Measurements from ENCODE around the gene PLEKHA7. TPM values are rescaled to one million over a fixed set of nuclear protein-coding genes. Genes with fewer than 3 reads are reported as not detected.

PLEKHA7 gene
- total and polyA plus RNA-seq, 2 of the 4 experiments (the other 2 are of a cell fraction), result 0.12 TPM; not detected in 1

- Histone ChIP-seq H3K4me2 (ENCODE audit: low read depth, low read length) (no peak overlapping the region), H3K79me1 (ENCODE audit: low read depth in 1 of 2, low read length in 2 of 2) (no peaks in the 10 kb centered on the region), H2AK9ac (replicated peaks; ENCODE audit: low read depth, low read length, poor library complexity) (no peak overlapping the region), H2BK15ac (ENCODE audit: low read depth, low read length) (no peak overlapping the region), H3K14ac (replicated peaks; ENCODE audit: low read depth, low read length) (no peak overlapping the region), H3K27ac (ENCODE audit: insufficient read depth, low read length) (no peak overlapping the region), H3K18ac (ENCODE audit: low read depth, low read length) (no peak overlapping the region), H2AK5ac (ENCODE audit: low read depth, low read length) (no peak overlapping the region), H3K36me3 (ENCODE audit: control insufficient read depth, insufficient read depth, low read length) (no peaks in the 10 kb centered on the region), H2BK5ac (ENCODE audit: low read depth, low read length, poor library complexity, severe bottlenecking) (no peak overlapping the region), H2AFZ (replicated peaks; ENCODE audit: low read length, poor library complexity) (no peak overlapping the region), H3K4me3 (ENCODE audit: insufficient read depth, low read depth, low read length) (no peak overlapping the region), H4K8ac (ENCODE audit: low read depth in 2 of 2, low read length in 2 of 2) (no peak overlapping the region), H3K4ac (ENCODE audit: low read depth, low read length) (no peak overlapping the region), H3K9ac (ENCODE audit: low read depth, low read length) (no peak overlapping the region), H4K5ac (ENCODE audit: low read depth, low read length) (no peak overlapping the region), H2BK20ac (ENCODE audit: low read depth, low read length) (no peak overlapping the region), H3K9me3 (ENCODE audit: control insufficient read depth, insufficient read depth, low read length) (no peaks in the 10 kb centered on the region), H4K91ac (ENCODE audit: insufficient read depth, low read depth, low read length) (no peak overlapping the region), H4K20me1 (ENCODE audit: insufficient read depth, low read length) (no peaks in the 10 kb centered on the region), H3K4me1 (ENCODE audit: control insufficient read depth, insufficient read depth, low read length) (no peaks in the 10 kb centered on the region), H2BK120ac (ENCODE audit: low read depth, low read length) (no peak overlapping the region), H3K9me1 (ENCODE audit: insufficient read depth, low read length) (no peaks in the 10 kb centered on the region), H3K56ac (ENCODE audit: extremely low read depth, insufficient read depth, low read length) (no peak overlapping the region), H3K23ac (ENCODE audit: low read depth, low read length) (no peak overlapping the region), H3K27me3 (ENCODE audit: control insufficient read depth, insufficient read depth, low read length) (peaks cover 2% of the 10 kb centered on the region; the same call in 1 of the 2 replicates)
- TF ChIP-seq MAZ (IDR thresholded peaks at IDR 0.05; ENCODE audit: borderline replicate concordance, low read depth, low read length) (no peak), BHLHE40 (IDR thresholded peaks at IDR 0.05; ENCODE audit: low read depth, low read length) (no peak), RCOR1 (IDR thresholded peaks at IDR 0.05; ENCODE audit: insufficient replicate concordance, low read length) (no peak), FOS (IDR thresholded peaks at IDR 0.05; ENCODE audit: low read depth, low read length) (no peak), RFX5 (IDR thresholded peaks at IDR 0.05; ENCODE audit: low read depth, low read length) (no peak), USF2 (IDR thresholded peaks at IDR 0.05; ENCODE audit: low read depth, low read length) (no peak), ELK1 (IDR thresholded peaks at IDR 0.05; ENCODE audit: borderline replicate concordance, low read depth, low read length) (no peak), MAFK (IDR thresholded peaks at IDR 0.05; ENCODE audit: low read depth, low read length) (no peak), RAD21 (IDR thresholded peaks at IDR 0.05; ENCODE audit: low read length) (no peak), MXI1 (IDR thresholded peaks at IDR 0.05; ENCODE audit: borderline replicate concordance, low read depth, low read length) (no peak), POLR2A (IDR thresholded peaks at IDR 0.05; ENCODE audit: low read depth, low read length) (no peak), NFE2L2 (IDR thresholded peaks at IDR 0.05; ENCODE audit: low read depth, low read length) (no peak)
- DNase-seq (no peak), ATAC-seq (ENCODE audit: low read depth) (no peak)
- ChIA-PET POLR2A (ENCODE audit: unreplicated experiment) (no interaction called here), CTCF (no interaction called here)
- in situ Hi-C loops (cut with MboI; ENCODE audit: low sequenced_read_pairs) (no loop called here), intact Hi-C loops (cut with micrococcal nuclease) (no loop called here), dilution Hi-C loops (cut with HindIII; ENCODE audit: low sequenced_read_pairs, unreplicated experiment) (no loop called here)
- WGBS, 2 experiments (ENCODE audit: extremely low coverage in 2 of 2, insufficient read length in 1 of 2), result no CpG with 5 or more reads among the region's 2 CpGs
- BruUV-seq (replicated peaks), result no TSS peak
Measured at GRCh38 chr11:17024924-17025323, 10.7 kb upstream of the PLEKHA7 start.
